Stimulated activated CD8-positive, alpha-beta memory T cell treated with anti-CD3 and anti-CD28 coated beads, Interleukin-7, amount 100 ng/mL, for 24 hours (primary cell): ENCODE results near the gene ST6GALNAC3.

Experiments used
- DNase-seq: peaks from one replicate; pipeline ENCODE4 v3.0.0-alpha.2; 2020; ENCODE audit warnings: low read depth

Gene ST6GALNAC3

DNA sequence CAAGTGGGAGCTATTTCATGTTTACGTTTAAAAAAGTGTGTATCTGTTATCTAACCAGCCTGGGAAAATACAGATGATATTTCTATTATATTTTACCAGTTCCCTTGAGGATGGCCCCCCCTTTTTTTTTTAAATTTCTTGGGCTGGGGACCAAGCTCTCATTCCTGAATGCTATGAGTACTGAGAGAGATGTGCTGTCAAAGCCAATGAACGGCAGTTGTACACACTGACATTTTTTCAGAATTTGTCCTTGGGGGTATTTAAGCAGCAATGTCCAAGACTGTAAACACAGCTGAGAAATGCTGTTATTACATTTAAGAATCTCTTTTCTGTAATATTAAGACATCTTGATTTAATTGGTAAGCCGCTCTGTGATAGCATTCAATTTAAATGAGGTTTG, 177.9 kb downstream of the ST6GALNAC3 start:
- no peak for DNase-seq

DNA sequence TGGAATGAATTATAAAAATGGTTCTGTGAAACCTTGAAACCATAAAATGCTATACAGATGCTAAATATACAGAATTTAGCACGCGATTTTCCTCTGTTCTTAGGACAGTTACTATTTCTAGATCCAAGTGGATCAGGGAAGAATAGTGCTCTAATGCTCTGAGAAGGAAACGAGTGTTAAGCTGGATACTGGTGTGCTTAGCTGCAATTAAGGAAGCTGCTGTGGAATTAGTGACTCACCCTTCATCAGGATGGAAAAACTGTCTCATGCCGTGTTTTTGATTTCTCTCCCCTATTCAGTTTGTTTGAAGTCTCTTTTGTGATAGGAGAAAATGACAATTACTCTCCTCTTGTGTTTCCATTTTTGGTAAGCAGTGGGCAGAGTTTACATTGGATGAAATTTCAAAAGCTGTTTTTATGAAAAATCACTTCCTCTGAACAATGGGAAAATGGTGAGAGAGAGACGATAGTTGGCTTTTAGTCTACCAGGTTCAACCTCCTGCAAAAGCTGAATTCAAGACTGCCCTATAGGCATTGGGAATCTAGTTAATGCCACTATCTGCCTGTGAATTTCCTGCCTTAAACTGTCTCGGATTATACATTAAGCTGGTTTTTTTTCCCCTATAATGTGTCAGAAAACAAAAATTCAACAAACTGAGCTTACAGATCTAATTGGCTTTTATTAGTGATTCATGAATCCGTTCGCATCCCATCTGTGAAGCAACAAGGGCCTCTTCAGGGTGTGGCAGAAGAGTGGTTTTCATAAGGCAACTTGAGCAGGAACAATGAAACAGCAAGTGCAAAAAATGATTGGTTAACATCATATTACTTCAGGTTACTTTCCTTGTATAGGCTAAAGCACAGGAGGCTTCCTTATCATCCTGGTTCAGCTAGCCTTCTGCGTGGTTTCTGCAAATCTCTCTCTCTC, 179.8 kb downstream of the ST6GALNAC3 start:
- no peak for DNase-seq

- no peak for DNase-seq
Measured at GRCh38 chr1:76256289-76257223, 182.0 kb downstream of the ST6GALNAC3 start.

- DNase-seq: no peak
Measured at GRCh38 chr1:76257823-76258222, 183.3 kb downstream of the ST6GALNAC3 start.

DNA sequence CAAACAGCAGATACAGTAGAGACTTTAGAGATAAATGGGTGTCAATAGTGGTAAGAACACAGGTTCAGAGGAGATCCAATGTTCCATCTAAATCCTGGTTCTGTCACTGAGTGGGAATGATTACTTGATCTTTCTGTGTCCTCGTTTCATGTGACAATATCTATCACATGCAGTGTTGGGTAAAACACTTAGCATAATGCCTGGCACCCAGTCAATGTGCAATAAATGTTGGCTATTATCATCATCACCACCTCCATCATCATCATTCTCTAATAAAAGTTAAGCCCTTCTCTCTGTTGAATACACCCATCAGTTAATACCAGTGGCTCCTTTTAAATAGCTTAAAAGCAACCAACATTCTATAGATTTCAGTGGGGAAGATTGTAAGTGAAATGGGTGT, 184.7 kb downstream of the ST6GALNAC3 start:
- DNase-seq: no peak

DNA sequence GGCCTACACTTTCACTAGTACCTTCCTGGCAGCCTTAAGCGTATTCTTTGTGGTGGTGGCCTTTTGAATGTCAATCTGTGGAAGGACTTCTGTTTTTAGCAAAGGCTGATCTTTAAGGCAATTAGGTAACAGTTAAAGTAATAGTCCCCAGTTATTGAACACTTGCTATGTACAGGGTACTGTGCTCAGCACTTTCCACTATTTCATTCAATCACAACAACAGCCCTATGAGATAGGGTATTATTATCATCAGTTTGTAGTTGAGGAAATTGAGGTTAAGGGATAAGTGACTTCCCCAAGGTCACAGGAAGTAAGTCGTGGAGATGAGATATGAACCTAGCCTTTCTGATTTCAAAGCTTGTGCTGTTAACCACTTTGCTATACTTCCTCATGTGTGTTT, 185.7 kb downstream of the ST6GALNAC3 start:
- DNase-seq: no peak

GRCh38 chr1:76262601-76263000, 188.1 kb downstream of the ST6GALNAC3 start:
- DNase-seq: no peak

DNA sequence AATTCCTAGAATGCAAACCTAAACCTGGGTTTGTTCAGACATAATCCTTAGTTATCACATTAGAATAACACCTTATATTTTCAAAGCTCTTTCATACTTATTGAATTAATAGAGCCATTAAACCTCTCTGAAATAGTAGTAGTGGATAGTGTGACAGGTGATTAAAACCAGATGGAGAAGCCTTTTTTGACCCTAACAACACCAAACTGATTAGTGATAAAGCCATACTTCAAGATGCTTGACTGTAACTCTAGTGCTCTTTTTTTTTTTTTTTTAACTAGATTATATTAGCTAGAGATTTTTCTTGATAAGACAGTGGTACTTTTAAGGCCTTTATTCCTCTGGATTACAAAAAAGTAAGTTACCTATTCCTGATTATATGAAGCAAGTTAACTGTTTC, 190.1 kb downstream of the ST6GALNAC3 start:
- no peak for DNase-seq

DNA sequence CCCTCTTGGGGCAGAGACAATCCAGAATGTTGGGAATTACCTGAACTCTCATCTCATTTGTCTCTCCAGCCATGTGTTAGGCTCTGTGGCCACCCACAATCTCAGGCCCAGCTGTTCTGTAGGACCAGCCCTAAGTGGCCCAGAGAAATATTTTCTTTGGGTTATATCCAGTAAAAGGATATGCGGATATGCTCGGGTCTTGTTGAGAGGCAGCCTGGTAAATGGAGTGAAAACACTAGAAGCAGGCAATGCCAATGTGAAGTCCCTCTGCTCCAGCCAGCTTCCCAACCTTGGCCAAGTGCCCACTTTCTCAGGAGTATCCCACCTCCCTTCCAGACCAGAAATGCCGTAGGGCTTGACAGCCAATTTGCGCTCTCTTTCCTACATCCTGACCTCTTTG, 192.2 kb downstream of the ST6GALNAC3 start:
- DNase-seq: no peak

GRCh38 chr1:76267631-76268030, 193.1 kb downstream of the ST6GALNAC3 start:
- DNase-seq: no peak

DNA sequence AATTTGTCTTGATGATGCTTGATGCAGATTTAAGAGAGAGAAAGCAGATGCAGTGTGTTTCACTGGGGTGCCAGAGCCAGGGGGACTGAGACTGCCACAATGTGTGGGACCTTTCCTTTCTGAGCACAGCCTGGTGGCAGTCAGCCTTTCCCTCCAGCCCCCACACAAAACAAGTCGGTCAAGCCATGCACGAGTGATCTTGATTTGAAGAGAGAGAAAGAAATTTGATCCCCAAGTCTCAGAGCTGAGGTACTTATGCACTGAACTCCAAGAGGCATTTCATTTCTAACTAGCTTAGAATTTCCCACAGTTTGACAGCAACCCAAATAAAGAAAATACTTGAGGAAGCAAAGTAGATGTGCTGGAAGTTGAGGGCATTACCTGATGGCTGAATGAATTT, 193.8 kb downstream of the ST6GALNAC3 start:
- DNase-seq: no peak

DNA sequence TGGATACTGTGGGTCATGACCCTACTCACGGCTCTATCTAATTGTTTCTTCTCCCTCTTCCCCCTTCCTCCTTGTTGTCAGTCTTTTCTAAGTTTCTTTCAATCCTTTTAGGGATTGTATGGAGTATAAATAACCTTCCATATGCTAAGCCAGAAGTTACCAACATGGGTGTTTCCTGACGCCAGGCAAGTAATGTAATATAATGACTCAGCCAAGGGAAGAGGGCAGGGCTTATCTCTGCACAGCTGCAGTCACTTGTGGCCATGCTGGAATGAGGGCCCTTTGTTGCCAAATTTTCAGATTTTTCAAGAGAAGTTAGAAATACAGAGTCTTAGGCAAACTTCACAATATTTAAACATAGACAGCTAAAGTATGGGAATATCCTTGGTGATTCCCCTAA, 194.6 kb downstream of the ST6GALNAC3 start:
- no peak for DNase-seq

DNA sequence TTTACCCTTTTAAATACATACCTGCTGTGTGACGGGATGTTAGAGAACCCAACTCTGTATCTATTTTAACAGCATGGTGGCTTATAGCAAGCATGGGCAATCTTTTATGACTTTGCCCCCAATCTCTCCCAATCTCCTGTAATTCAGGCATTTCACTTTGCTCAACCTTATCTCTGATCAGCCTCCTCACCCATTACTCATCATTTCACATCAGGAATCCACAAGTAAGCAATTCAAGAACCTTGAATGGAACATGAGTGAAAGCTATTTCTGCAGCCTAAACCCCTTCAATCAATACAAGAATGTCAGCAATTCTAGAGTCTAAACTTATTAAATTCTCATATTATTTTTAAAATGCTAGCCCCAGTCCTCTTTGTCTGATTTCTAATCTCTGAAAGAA, 199.8 kb downstream of the ST6GALNAC3 start:
- DNase-seq: no peak

DNA sequence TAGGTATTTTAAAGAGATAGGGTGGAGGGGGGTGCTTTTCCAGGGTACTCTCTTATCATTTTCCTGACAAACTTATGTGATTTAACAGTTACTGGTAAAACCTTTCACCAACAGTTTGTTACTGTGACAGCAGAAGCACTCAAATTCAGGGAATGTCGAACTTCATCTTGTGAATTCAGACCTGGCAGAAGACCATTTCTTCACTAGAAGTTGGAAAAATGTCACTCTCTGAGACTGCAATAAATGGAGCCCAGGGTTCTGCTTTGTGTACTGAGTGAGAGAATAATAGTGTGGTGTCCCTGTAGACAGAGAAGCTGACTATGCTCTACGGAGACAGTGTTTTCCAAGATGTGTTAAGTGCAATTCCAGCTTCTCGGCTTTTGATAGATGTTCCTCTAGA, 200.2 kb downstream of the ST6GALNAC3 start:
- no peak for DNase-seq

DNA sequence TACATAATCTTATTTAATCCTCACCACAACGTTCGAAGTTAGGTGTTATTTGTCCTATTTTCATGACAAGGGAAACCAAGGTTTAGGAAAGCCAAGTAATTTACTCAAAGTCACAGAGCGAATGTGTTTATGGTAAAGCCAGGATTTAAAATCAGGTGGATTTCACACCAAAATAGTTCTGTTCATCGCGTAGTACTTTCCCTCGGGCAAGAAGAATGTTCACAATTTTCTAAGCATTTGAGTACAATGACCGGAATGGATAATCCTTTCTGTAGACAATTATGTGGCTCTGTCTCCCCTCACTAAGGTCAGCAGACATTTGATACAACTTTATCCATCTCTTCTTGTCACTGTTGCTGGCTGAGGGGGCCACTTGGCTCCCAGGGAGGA, 204.2 kb downstream of the ST6GALNAC3 start:
- no peak for DNase-seq

DNA sequence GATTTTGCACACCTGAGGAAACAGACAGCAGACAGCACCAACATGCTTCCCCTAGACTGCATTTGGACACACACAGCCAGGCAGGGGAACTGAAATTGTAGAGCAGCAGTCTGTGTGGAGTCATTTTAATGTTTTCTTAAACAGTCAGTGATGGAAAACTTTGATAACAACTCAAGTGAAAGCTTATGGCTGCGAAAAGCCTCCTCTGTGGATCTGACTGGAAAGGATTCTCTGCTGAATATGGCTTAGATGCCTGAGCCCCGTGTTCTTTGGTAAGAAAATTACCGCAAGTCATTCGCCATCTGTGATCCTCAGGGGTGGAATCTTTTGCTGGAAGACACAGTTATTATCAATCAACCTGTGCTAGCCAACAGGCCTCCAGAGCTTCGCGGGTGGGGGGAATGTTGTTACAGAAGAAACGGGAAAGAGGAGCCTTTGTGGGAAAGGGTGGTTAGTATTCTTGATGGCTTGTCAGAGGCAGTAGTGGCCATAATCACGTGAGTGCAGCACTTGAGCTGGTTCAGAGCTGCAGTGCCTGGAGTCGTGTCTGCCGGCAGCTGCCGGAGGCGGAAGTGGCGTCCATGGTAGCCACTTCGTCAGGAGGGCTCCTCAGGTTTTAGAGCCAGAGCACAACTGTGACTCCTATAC, 204.7 kb downstream of the ST6GALNAC3 start:
- no peak for DNase-seq

GRCh38 chr1:76281306-76281705, 206.8 kb downstream of the ST6GALNAC3 start:
- no peak for DNase-seq

- DNase-seq: no peak
Measured at GRCh38 chr1:76284842-76285241, 210.3 kb downstream of the ST6GALNAC3 start.

- DNase-seq: no peak
Measured at GRCh38 chr1:76285578-76286135, 211.1 kb downstream of the ST6GALNAC3 start.

GRCh38 chr1:76287917-76288316, 213.4 kb downstream of the ST6GALNAC3 start:
- no peak for DNase-seq

- DNase-seq: no peak
Measured at GRCh38 chr1:76288758-76289483, 214.4 kb downstream of the ST6GALNAC3 start.
